HCT116 (cell line): ENCODE results near the gene CRACR2A. TPM values are rescaled to one million over a fixed set of nuclear protein-coding genes. Genes with fewer than 3 reads are reported as not detected.

Experiments
- ATAC-seq: fragments of 200-7000 bp; cut with Tn5 transposase; 2 replicates; pipeline ENCODE4 v1.9.1; 2020; ENCODE audit warnings: mild to moderate bottlenecking, moderate library complexity
- BruUV-seq: library from RNA; stranded (reverse); fragments of 400-500 nt; replicated peaks from 2 replicates; lab custom pipeline; 2021; lab: Mats Ljungman, UMichigan
- CTCF ChIA-PET: fragments of 300-600 bp; sonication (Branson Sonifier 250); formaldehyde crosslinking; loops from one replicate; lab custom pipeline; 2021; ENCODE audit warnings: antibody characterized with exemption; lab: Charles Lee
- POLR2A ChIA-PET: fragments of 300-600, 350-600 bp; sonication (Branson Sonifier 250); formaldehyde crosslinking; loops from one replicate; lab custom pipeline; 2021; ENCODE audit warnings: antibody characterized with exemption; lab: Charles Lee
- RAD21 ChIA-PET, 2 experiments: fragments of 300-600 bp; sonication (Branson Sonifier 250); formaldehyde crosslinking; loops; one replicate each; lab custom pipeline; 2023; ENCODE audit warnings: low total read pairs in 2 of 2; ENCODE audit not compliant: uncharacterized antibody in 2 of 2, unreplicated experiment in 2 of 2, low non-redundant PET in 1 of 2; lab: Charles Lee
- DNase-seq: peaks from one replicate; pipeline ENCODE4 v3.0.0-alpha.2; 2010; ENCODE audit warnings: low read depth, low spot score
- H2AFZ ChIP-seq: fragments of 200-600 bp; shearing (Covaris generic), sonication (generic); 2 replicates; pipeline ENCODE4 v1.6.1; 2017; ENCODE audit warnings: low read depth, mixed run types, mixed read lengths, antibody characterized with exemption, low read length; ENCODE audit not compliant: poor library complexity, severe bottlenecking
- H3K27ac ChIP-seq: 2 replicates; pipeline ENCODE4 v1.5.1; 2012; ENCODE audit warnings: low read depth, low read length
- H3K27me3 ChIP-seq: fragments of 200-600 bp; sonication (generic); 2 replicates; pipeline ENCODE4 v1.6.1; 2016; ENCODE audit warnings: mixed run types, low read length, mixed read lengths; ENCODE audit not compliant: insufficient read depth
- H3K36me3 ChIP-seq, 2 experiments: fragments of 200-500 bp in 1 of 2; fragments of 200-600 bp in 1 of 2; sonication (Bioruptor generic) in 1 of 2; sonication (generic) in 1 of 2; 2 replicates each; pipeline versions ENCODE4 v1.5.1 to v1.6.1; 2014 to 2016; ENCODE audit warnings: low read length in 2 of 2, inconsistent platforms in 1 of 2, mixed read lengths in 1 of 2, mixed run types in 1 of 2; ENCODE audit not compliant: insufficient read depth in 2 of 2, control insufficient read depth in 1 of 2
- H3K4me1 ChIP-seq, 2 experiments: fragments of 200-600 bp in 1 of 2; sonication (generic) in 1 of 2; 2 replicates each; pipeline versions ENCODE4 v1.5.1 to v1.6.1; 2012 to 2017; ENCODE audit warnings: low read length in 2 of 2, inconsistent platforms in 1 of 2, mild to moderate bottlenecking in 1 of 2, mixed read lengths in 1 of 2, mixed run types in 1 of 2, moderate library complexity in 1 of 2; ENCODE audit not compliant: insufficient read depth in 2 of 2, control insufficient read depth in 1 of 2
- H3K4me2 ChIP-seq: fragments of 200-600 bp; sonication (generic); 2 replicates; pipeline ENCODE4 v1.6.1; 2017; ENCODE audit warnings: mixed run types, low read length, mixed read lengths
- H3K4me3 ChIP-seq, 2 experiments: fragments of 200-600 bp in 1 of 2; sonication (generic) in 1 of 2; replicated peaks in 1 of 2; 2 replicates each; pipeline ENCODE4 v1.5.1; 2011 to 2016; ENCODE audit warnings: low read length in 2 of 2, control low read depth in 1 of 2, low read depth in 1 of 2, mild to moderate bottlenecking in 1 of 2, mixed read lengths in 1 of 2, mixed run types in 1 of 2
- H3K79me2 ChIP-seq: fragments of 200-600 bp; sonication (generic); 2 replicates; pipeline ENCODE4 v1.6.1; 2017; ENCODE audit warnings: mild to moderate bottlenecking, mixed run types, low read length, moderate library complexity, mixed read lengths; ENCODE audit not compliant: insufficient read depth
- H3K9ac ChIP-seq: fragments of 200-600 bp; sonication (generic); 2 replicates; pipeline ENCODE4 v1.6.1; 2016; ENCODE audit warnings: low read length, mixed read lengths
- H3K9me2 ChIP-seq: fragments of 200-600 bp; sonication (generic), shearing (Covaris generic); 2 replicates; pipeline ENCODE4 v1.6.1; 2017; ENCODE audit warnings: mixed run types, mild to moderate bottlenecking, moderate library complexity; ENCODE audit not compliant: insufficient read depth
- H3K9me3 ChIP-seq, 2 experiments: fragments of 200-500 bp in 1 of 2; fragments of 200-600 bp in 1 of 2; sonication (Bioruptor generic) in 1 of 2; sonication (generic) in 1 of 2; 2 replicates each; pipeline ENCODE4 v1.6.1; 2014 to 2017; ENCODE audit warnings: low read length in 2 of 2, mixed read lengths in 2 of 2, inconsistent platforms in 1 of 2, low read depth in 1 of 2, mild to moderate bottlenecking in 1 of 2, mixed run types in 1 of 2, moderate library complexity in 1 of 2; ENCODE audit not compliant: control insufficient read depth in 1 of 2, insufficient read depth in 1 of 2
- H4K20me1 ChIP-seq: fragments of 200-600 bp; sonication (generic), shearing (Covaris generic); 2 replicates; pipeline ENCODE4 v1.6.1; 2017; ENCODE audit warnings: mixed run types, mild to moderate bottlenecking, moderate library complexity; ENCODE audit not compliant: insufficient read depth
- EGR1 ChIP-seq: IDR thresholded peaks from 2 replicates; pipeline ENCODE4 v1.6.1; 2012; ENCODE audit warnings: low read depth
- ELF1 ChIP-seq: IDR thresholded peaks from 2 replicates; pipeline ENCODE4 v1.6.1; 2012; ENCODE audit warnings: low read depth, borderline replicate concordance
- EZH2 ChIP-seq: fragments of 200-600 bp; sonication (generic); IDR thresholded peaks from 2 replicates; pipeline ENCODE4 v1.6.1; 2017; ENCODE audit warnings: antibody characterized with exemption, mixed run types
- FOSL1 ChIP-seq: IDR thresholded peaks from 2 replicates; pipeline ENCODE4 v1.6.1; 2012; ENCODE audit warnings: low read depth
- JUND ChIP-seq: IDR thresholded peaks from 2 replicates; pipeline ENCODE4 v1.6.1; 2012
- POLR2A ChIP-seq: IDR thresholded peaks from 2 replicates; pipeline ENCODE4 v1.7.0; 2011; ENCODE audit warnings: borderline replicate concordance; ENCODE audit not compliant: insufficient read depth, insufficient read length; ENCODE audit errors: extremely low read depth
- POLR2AphosphoS5 ChIP-seq: IDR thresholded peaks from 2 replicates; pipeline ENCODE4 v1.6.1; 2011; ENCODE audit warnings: mild to moderate bottlenecking, low read depth, low read length, moderate library complexity
- SIN3A ChIP-seq: IDR thresholded peaks from 2 replicates; pipeline ENCODE4 v1.6.1; 2012; ENCODE audit warnings: low read depth
- SP1 ChIP-seq: IDR thresholded peaks from 2 replicates; pipeline ENCODE4 v1.6.1; 2012; ENCODE audit warnings: low read depth
- SRF ChIP-seq: IDR thresholded peaks from 2 replicates; pipeline ENCODE4 v1.6.1; 2012; ENCODE audit warnings: low read depth
- TCF7L2 ChIP-seq: IDR thresholded peaks from 2 replicates; pipeline ENCODE4 v1.7.0; 2011; ENCODE audit warnings: borderline replicate concordance, inconsistent platforms; ENCODE audit not compliant: insufficient read depth, insufficient read length; ENCODE audit errors: extremely low read depth
- YY1 ChIP-seq: IDR thresholded peaks from 2 replicates; pipeline ENCODE4 v1.6.1; 2011; ENCODE audit warnings: low read length, low read depth, moderate library complexity, mild to moderate bottlenecking; ENCODE audit not compliant: insufficient replicate concordance; ENCODE audit errors: extremely low read depth
- ZFX ChIP-seq: fragments of 450-650 bp; IDR thresholded peaks from 2 replicates; pipeline ENCODE4 v1.6.1; 2017
- intact Hi-C: fragments of 100-400 bp; cut with micrococcal nuclease; formaldehyde crosslinking; loops from 2 replicates; pipeline ENCODE4 v1.10.0; 2022
- total RNA-seq: library from RNA; stranded (reverse); gene quantifications from one replicate; pipeline ENCODE4 v1.2.1, GENCODE V29; 2021; ENCODE audit not compliant: unreplicated experiment
- TF ChIP-seq, protein P1 (sequence below): IDR thresholded peaks from 2 replicates; pipeline ENCODE4 v1.6.1; 2012
- TF ChIP-seq, protein P2 (sequence below): IDR thresholded peaks from 2 replicates; pipeline ENCODE4 v1.6.1; 2011; ENCODE audit warnings: mild to moderate bottlenecking, low read length, moderate library complexity; ENCODE audit not compliant: insufficient replicate concordance; ENCODE audit errors: extremely low read depth
- TF ChIP-seq, protein P3 (sequence below), 3 experiments: fragments of 200-600 bp in 1 of 3; sonication (generic) in 1 of 3; IDR thresholded peaks in 2 of 3; conservative IDR thresholded peaks in 1 of 3; 2 replicates each; pipeline ENCODE4 v1.5.1; 2012 to 2017; ENCODE audit warnings: low read depth in 2 of 3, low read length in 2 of 3, antibody characterized with exemption in 1 of 3, borderline replicate concordance in 1 of 3, control low read depth in 1 of 3, mild to moderate bottlenecking in 1 of 3, mixed read lengths in 1 of 3, mixed run types in 1 of 3, moderate library complexity in 1 of 3; ENCODE audit not compliant: insufficient read depth in 1 of 3
- TF ChIP-seq, protein P4 (sequence below): IDR thresholded peaks from 2 replicates; pipeline ENCODE4 v1.6.1; 2012; ENCODE audit warnings: low read depth

Gene CRACR2A
- total RNA-seq, 1 experiment from 2014 or later: 18.4 TPM

DNA sequence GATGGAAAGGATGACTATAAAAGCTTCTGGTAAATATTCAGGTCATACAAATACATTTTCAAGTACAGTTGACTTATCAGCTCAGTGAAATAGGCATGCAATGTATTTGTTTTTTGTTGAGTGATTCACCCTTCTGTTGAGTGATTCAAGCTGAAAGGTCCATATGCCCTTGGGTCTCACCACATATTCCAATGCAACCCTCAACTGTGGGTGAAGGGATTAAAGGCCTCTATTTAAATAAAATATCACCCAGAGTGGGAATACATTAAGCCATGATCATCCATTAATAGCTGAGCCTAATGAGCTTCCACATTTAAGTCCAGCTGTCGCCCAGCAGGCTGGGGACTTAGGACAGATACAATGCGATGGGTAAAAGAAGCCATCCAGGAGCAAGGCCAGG, 120.2 kb downstream of the CRACR2A start (continued):
- TF ChIP-seq, protein P1, sequence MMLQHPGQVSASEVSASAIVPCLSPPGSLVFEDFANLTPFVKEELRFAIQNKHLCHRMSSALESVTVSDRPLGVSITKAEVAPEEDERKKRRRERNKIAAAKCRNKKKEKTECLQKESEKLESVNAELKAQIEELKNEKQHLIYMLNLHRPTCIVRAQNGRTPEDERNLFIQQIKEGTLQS: no peak
- TF ChIP-seq FOSL1 (no peak), TCF7L2 (no peak), ZFX (no peak), YY1 (no peak), POLR2AphosphoS5 (no peak), EZH2 (no peak), POLR2A (no peak), JUND (no peak)

DNA sequence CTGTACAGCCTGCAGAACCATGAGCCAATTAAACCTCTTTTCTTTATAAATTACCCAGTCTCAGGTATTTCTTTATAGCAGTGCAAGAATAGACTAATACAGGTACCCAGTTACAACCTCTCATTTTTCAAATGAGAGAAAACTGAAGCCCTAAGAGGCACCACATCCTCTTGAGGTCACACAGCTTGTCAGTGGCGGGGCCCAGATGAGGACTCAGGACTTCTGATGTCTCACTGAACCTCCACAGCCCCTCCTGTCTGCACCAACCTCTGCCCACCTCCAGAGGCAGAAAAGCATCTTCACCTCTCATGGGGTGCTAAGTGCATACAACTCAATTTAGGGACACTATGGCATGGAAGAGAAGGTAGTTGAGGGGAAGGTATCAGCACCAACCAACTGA, 120.7 kb downstream of the CRACR2A start:
- DNase-seq (no peak), ATAC-seq (no peak)
- no peak overlapping the region for H2AFZ ChIP-seq
- no peak overlapping the region for H3K9ac ChIP-seq
- no peak overlapping the region for H3K4me3 ChIP-seq
- no peaks in the 10 kb centered on the region for H3K79me2 ChIP-seq
- no peaks in the 10 kb centered on the region for H3K9me3 ChIP-seq
- intact Hi-C loops: no loop called here
- no peaks in the 10 kb centered on the region for H3K27me3 ChIP-seq
- CTCF ChIA-PET: interaction anchor here (1.1 kb wide), 1 partner anchor 332 kb away, joined by 3 read pairs; no protein-coding TSS in a partner anchor
- H3K27ac ChIP-seq: no peak overlapping the region
- no peaks in the 10 kb centered on the region for H3K9me2 ChIP-seq
- POLR2A ChIA-PET: no interaction called here
- no TSS peak for BruUV-seq
- H3K4me1 ChIP-seq: no peaks in the 10 kb centered on the region
- H3K36me3 ChIP-seq: no peaks in the 10 kb centered on the region
- H4K20me1 ChIP-seq: no peaks in the 10 kb centered on the region
- no peak overlapping the region for H3K4me2 ChIP-seq
- RAD21 ChIA-PET: no interaction called here
- TF ChIP-seq EGR1 (no peak), ZFX (no peak), SP1 (no peak), JUND (no peak), EZH2 (no peak), ELF1 (no peak), YY1 (no peak), SIN3A (no peak), TCF7L2 (no peak), SRF (no peak), POLR2A (no peak)
- TF ChIP-seq, protein P1: no peak
- TF ChIP-seq, protein P2, sequence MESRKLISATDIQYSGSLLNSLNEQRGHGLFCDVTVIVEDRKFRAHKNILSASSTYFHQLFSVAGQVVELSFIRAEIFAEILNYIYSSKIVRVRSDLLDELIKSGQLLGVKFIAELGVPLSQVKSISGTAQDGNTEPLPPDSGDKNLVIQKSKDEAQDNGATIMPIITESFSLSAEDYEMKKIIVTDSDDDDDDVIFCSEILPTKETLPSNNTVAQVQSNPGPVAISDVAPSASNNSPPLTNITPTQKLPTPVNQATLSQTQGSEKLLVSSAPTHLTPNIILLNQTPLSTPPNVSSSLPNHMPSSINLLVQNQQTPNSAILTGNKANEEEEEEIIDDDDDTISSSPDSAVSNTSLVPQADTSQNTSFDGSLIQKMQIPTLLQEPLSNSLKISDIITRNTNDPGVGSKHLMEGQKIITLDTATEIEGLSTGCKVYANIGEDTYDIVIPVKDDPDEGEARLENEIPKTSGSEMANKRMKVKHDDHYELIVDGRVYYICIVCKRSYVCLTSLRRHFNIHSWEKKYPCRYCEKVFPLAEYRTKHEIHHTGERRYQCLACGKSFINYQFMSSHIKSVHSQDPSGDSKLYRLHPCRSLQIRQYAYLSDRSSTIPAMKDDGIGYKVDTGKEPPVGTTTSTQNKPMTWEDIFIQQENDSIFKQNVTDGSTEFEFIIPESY: no peak
- TF ChIP-seq, protein P3, sequence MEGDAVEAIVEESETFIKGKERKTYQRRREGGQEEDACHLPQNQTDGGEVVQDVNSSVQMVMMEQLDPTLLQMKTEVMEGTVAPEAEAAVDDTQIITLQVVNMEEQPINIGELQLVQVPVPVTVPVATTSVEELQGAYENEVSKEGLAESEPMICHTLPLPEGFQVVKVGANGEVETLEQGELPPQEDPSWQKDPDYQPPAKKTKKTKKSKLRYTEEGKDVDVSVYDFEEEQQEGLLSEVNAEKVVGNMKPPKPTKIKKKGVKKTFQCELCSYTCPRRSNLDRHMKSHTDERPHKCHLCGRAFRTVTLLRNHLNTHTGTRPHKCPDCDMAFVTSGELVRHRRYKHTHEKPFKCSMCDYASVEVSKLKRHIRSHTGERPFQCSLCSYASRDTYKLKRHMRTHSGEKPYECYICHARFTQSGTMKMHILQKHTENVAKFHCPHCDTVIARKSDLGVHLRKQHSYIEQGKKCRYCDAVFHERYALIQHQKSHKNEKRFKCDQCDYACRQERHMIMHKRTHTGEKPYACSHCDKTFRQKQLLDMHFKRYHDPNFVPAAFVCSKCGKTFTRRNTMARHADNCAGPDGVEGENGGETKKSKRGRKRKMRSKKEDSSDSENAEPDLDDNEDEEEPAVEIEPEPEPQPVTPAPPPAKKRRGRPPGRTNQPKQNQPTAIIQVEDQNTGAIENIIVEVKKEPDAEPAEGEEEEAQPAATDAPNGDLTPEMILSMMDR (IDR thresholded peaks at IDR 0.05 in 2 of 3, conservative IDR thresholded peaks at IDR 0.05 in 1 of 3; ENCODE audit: borderline replicate concordance in 1 of 3, insufficient read depth in 1 of 3, low read depth in 2 of 3, low read length in 2 of 3): no peak
- TF ChIP-seq, protein P4, sequence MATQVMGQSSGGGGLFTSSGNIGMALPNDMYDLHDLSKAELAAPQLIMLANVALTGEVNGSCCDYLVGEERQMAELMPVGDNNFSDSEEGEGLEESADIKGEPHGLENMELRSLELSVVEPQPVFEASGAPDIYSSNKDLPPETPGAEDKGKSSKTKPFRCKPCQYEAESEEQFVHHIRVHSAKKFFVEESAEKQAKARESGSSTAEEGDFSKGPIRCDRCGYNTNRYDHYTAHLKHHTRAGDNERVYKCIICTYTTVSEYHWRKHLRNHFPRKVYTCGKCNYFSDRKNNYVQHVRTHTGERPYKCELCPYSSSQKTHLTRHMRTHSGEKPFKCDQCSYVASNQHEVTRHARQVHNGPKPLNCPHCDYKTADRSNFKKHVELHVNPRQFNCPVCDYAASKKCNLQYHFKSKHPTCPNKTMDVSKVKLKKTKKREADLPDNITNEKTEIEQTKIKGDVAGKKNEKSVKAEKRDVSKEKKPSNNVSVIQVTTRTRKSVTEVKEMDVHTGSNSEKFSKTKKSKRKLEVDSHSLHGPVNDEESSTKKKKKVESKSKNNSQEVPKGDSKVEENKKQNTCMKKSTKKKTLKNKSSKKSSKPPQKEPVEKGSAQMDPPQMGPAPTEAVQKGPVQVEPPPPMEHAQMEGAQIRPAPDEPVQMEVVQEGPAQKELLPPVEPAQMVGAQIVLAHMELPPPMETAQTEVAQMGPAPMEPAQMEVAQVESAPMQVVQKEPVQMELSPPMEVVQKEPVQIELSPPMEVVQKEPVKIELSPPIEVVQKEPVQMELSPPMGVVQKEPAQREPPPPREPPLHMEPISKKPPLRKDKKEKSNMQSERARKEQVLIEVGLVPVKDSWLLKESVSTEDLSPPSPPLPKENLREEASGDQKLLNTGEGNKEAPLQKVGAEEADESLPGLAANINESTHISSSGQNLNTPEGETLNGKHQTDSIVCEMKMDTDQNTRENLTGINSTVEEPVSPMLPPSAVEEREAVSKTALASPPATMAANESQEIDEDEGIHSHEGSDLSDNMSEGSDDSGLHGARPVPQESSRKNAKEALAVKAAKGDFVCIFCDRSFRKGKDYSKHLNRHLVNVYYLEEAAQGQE: no peak
